ENCODE data around the gene KIF5B. TPM values are rescaled to one million over a fixed set of nuclear protein-coding genes. Genes with fewer than 3 reads are reported as not detected.
A peak's percentile ranks its signal among the peaks of the same experiment; 100 is the strongest.
"Not testable (repeated sequence)": the region's sequence is repeated elsewhere in the genome, so short reads cannot be mapped to it uniquely, and the experiment has no call there.

KIF5B gene
- total and polyA plus RNA-seq, 2 experiments from 2014 or later, result 49.4 to 90.3 TPM

DNA sequence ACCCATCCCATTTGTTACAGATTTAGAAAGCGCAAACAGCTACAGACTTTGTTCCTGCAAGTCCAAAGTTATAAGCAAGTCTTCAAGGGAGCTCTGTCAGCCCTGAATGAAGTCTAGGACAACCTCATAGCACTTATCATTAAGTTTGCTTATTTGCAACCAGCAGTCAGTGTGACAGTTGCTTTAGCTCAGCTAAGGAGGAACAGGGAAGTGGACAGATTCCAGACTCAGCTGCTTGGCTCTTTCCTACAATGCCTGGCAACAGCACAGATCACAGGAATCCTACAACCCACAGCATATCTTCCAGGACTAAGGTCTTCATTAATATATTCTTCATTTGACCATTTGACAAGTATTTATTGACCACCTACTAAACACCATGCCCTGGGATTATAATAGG, 17.4 kb upstream of the KIF5B start:
- no peaks in the 10 kb centered on the region for H3K9me3 ChIP-seq (ENCODE audit: low read depth)

DNA sequence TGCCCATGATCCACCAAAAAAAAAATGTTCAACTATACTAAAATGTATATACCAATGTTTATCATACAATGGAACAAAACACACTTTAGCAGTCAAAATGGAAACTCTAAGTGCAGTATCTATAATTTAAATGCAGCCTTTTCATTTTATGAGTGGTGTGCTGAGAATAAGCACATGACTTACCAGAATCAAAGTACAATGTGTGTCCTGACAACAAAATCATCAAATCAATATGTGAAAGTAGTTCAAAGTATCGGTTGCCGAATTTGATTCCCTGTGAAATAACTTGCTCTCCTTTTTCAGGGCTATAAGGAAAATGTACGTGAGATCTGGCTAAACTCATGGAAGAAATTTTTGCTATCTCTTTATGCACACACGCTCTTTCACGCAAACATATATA, 16.9 kb upstream of the KIF5B start:
- Histone ChIP-seq H3K27ac (no peak overlapping the region), H3K4me3 (no peak overlapping the region), H3K9me3 (ENCODE audit: low read depth) (no peaks in the 10 kb centered on the region), H3K27me3 (no peaks in the 10 kb centered on the region), H3K36me3 (no peaks in the 10 kb centered on the region), H3K4me1 (ENCODE audit: low read depth) (no peaks in the 10 kb centered on the region)
- TF ChIP-seq, protein P1, sequence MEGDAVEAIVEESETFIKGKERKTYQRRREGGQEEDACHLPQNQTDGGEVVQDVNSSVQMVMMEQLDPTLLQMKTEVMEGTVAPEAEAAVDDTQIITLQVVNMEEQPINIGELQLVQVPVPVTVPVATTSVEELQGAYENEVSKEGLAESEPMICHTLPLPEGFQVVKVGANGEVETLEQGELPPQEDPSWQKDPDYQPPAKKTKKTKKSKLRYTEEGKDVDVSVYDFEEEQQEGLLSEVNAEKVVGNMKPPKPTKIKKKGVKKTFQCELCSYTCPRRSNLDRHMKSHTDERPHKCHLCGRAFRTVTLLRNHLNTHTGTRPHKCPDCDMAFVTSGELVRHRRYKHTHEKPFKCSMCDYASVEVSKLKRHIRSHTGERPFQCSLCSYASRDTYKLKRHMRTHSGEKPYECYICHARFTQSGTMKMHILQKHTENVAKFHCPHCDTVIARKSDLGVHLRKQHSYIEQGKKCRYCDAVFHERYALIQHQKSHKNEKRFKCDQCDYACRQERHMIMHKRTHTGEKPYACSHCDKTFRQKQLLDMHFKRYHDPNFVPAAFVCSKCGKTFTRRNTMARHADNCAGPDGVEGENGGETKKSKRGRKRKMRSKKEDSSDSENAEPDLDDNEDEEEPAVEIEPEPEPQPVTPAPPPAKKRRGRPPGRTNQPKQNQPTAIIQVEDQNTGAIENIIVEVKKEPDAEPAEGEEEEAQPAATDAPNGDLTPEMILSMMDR (IDR thresholded peaks at IDR 0.05; ENCODE audit: low read depth, low read length), result no peak
- DNase-seq (ENCODE audit: low read depth in 1 of 2, low spot score in 1 of 2), result no peak

More for the DNA sequence above, 17.4 kb upstream of the KIF5B start:
- DNase-seq (ENCODE audit: low read depth in 1 of 2, low spot score in 1 of 2), result peak; percentile 28 to 57
- no peaks in the 10 kb centered on the region for H3K36me3 ChIP-seq
- TF ChIP-seq, protein P1 (IDR thresholded peaks at IDR 0.05; ENCODE audit: low read depth, low read length), result no peak
- H3K27me3 ChIP-seq, result no peaks in the 10 kb centered on the region
- no peaks in the 10 kb centered on the region for H3K4me1 ChIP-seq (ENCODE audit: low read depth)
- no peak overlapping the region for H3K27ac ChIP-seq
- no peak overlapping the region for H3K4me3 ChIP-seq

DNA sequence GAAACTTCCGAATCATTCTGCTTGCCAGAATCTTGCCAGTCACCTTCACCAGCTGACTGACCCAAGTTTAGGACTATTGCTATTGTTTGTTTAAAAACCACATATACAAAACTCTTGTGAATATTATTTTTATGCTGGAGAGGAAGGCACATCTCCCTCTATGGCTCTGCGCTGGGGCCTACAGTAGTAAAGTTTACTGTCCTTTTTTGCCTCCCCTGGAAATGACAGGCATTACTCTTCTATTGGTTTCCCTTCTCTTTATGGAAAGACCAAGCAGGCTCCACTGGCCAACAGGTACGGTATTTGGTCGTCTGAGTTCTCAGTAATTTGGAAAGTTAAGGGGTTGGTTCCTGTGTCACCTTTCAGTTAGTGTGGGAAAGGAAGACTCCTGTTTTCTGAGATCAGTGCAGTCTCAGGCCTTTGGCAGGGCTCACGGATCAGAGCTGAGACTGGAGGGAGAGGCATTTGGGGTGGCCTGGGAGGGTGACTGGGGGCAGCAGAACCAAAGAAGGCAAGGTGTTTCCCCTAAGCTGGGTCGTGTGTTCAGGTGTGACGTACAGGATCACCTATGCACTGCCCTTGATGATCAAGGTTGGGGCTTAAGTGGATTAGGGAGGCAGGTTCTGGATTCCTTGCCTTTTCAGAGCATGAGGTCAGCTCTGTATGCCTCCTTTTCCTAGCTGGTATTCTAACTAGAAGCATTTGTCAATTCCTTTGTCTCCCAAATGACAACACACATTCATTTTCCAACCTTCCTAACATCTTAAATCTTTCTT, 16.0 kb upstream of the KIF5B start:
- H3K4me3 ChIP-seq, result no peak overlapping the region
- no peaks in the 10 kb centered on the region for H3K4me1 ChIP-seq (ENCODE audit: low read depth)
- no peak overlapping the region for H3K27ac ChIP-seq
- no peaks in the 10 kb centered on the region for H3K36me3 ChIP-seq
- H3K9me3 ChIP-seq (ENCODE audit: low read depth), result no peaks in the 10 kb centered on the region
- TF ChIP-seq, protein P1 (IDR thresholded peaks at IDR 0.05; ENCODE audit: low read depth, low read length), result no peak
- no peak for DNase-seq (ENCODE audit: low read depth in 1 of 2, low spot score in 1 of 2)
- no peaks in the 10 kb centered on the region for H3K27me3 ChIP-seq

DNA sequence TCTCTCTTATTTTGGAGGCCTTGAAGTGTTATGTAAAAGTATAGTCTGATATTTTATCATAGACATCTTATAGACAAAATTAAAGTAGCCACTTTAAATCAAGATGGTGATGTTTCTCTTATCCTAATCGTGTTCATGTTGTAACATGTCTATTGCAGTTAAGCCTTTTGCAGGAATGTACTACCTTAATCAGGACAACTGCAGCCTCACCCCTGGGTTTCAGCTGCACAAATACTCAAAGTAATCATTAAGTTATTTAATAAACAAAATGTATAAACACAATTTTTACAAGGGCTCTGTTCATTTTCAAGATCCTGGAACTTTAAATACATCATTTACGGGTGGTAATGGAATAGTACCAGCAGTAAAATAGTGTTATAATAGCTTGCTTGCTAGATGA, 14.4 kb upstream of the KIF5B start:
- no peak overlapping the region for H3K4me3 ChIP-seq
- TF ChIP-seq, protein P1 (IDR thresholded peaks at IDR 0.05; ENCODE audit: low read depth, low read length), result no peak
- H3K4me1 ChIP-seq (ENCODE audit: low read depth), result no peaks in the 10 kb centered on the region

DNA sequence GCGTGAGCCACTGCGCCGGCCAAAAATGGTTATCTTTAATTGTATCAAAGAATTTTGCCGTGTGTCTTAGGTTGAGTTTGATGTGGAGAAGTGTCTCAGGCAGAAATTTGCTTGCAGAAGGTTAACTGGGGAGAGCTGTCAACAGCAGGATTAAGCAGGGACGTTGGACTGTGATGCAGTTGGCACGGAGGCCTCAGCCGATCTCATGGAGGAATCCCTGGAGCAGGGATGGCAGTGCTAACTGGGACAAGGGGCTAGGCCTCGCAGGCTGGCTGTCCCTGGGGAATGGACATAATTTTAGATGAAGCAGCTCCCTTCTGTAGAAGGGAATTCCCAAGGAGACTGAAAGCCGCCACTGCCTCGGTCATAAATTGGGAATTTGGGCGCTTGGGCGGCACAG, 12.3 kb upstream of the KIF5B start:
- H3K4me3 ChIP-seq, result no peak overlapping the region
- H3K4me1 ChIP-seq (ENCODE audit: low read depth), result no peaks in the 10 kb centered on the region
- no peak overlapping the region for H3K27ac ChIP-seq
- H3K27me3 ChIP-seq, result no peaks in the 10 kb centered on the region
- DNase-seq (ENCODE audit: low read depth in 1 of 2, low spot score in 1 of 2), result no peak
- TF ChIP-seq, protein P1 (IDR thresholded peaks at IDR 0.05; ENCODE audit: low read depth, low read length), result no peak
- no peaks in the 10 kb centered on the region for H3K36me3 ChIP-seq
- no peaks in the 10 kb centered on the region for H3K9me3 ChIP-seq (ENCODE audit: low read depth)

More for the DNA sequence above, 14.4 kb upstream of the KIF5B start:
- no peaks in the 10 kb centered on the region for H3K27me3 ChIP-seq
- H3K36me3 ChIP-seq, result no peaks in the 10 kb centered on the region
- no peak overlapping the region for H3K27ac ChIP-seq
- DNase-seq (ENCODE audit: low read depth in 1 of 2, low spot score in 1 of 2), result no peak
- H3K9me3 ChIP-seq (ENCODE audit: low read depth), result no peaks in the 10 kb centered on the region

DNA sequence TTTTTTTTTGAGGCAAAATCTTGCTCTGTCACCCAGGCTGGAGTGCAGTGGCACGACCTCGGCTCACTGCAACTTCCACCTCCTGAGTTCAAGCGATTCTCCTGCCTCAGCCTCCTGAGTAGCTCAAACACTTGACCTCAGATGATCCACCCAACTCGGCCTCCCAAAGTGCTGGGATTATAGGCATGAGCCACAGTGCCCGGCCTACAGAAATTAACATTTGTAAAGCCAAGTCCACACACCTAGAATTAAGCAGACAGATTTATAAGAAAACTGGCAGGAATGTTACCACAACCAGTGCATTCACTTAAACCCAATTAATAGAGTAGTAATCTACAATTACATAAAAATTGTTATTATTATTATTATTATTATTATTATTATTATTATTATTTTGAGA, 11.7 kb upstream of the KIF5B start:
- not testable (repeated sequence) for H3K4me1 ChIP-seq (ENCODE audit: low read depth); H3K27me3 ChIP-seq; H3K9me3 ChIP-seq (ENCODE audit: low read depth); H3K27ac ChIP-seq; H3K36me3 ChIP-seq; H3K4me3 ChIP-seq; DNase-seq (ENCODE audit: low read depth in 1 of 2, low spot score in 1 of 2)
